SU-DHL-6 (cell line): ENCODE data around the gene TMEM87B.

Experiments used
- H2AFZ ChIP-seq: fragments of 200-600 bp; sonication (generic); 2 replicates; pipeline ENCODE4 v1.6.1; 2014; ENCODE audit warnings: low read depth, mild to moderate bottlenecking, moderate library complexity, mixed read lengths, antibody characterized with exemption, low read length; ENCODE audit not compliant: severe bottlenecking
- H3F3A ChIP-seq: fragments of 200-600 bp; shearing (Covaris generic); 2 replicates; pipeline ENCODE4 v1.6.0; 2016; ENCODE audit warnings: antibody characterized with exemption, mild to moderate bottlenecking; ENCODE audit not compliant: insufficient read depth
- H3K27ac ChIP-seq: fragments of 200-600 bp; sonication (generic); 2 replicates; pipeline ENCODE4 v1.5.1; 2016; ENCODE audit warnings: low read depth, mild to moderate bottlenecking, low read length, moderate library complexity, mixed read lengths
- H3K27me3 ChIP-seq: fragments of 200-600 bp; sonication (generic), shearing (Covaris generic); 2 replicates; pipeline ENCODE4 v1.6.0; 2014; ENCODE audit warnings: mild to moderate bottlenecking, low read length
- H3K36me3 ChIP-seq: fragments of 200-600 bp; sonication (generic); 2 replicates; pipeline ENCODE4 v1.6.1; 2014; ENCODE audit warnings: mild to moderate bottlenecking, low read length, mixed read lengths
- H3K4me2 ChIP-seq: fragments of 300-600, 200-600 bp; shearing (Covaris generic), sonication (generic); 2 replicates; pipeline ENCODE4 v1.6.0; 2014; ENCODE audit warnings: low read length, low read depth, mild to moderate bottlenecking; ENCODE audit not compliant: poor library complexity, severe bottlenecking
- H3K4me3 ChIP-seq: fragments of 200-600 bp; sonication (generic); 2 replicates; pipeline ENCODE4 v1.5.1; 2014; ENCODE audit warnings: antibody characterized with exemption, low read length, mild to moderate bottlenecking, mixed read lengths; ENCODE audit not compliant: insufficient read depth, poor library complexity, severe bottlenecking
- H3K79me2 ChIP-seq: fragments of 200-600 bp; sonication (generic); 2 replicates; pipeline ENCODE4 v1.6.1; 2014; ENCODE audit warnings: mild to moderate bottlenecking, low read length, moderate library complexity; ENCODE audit not compliant: insufficient read depth
- H3K9ac ChIP-seq: fragments of 200-600 bp; sonication (generic); 2 replicates; pipeline ENCODE4 v1.7.0; 2014; ENCODE audit warnings: mild to moderate bottlenecking, low read length
- H3K9me2 ChIP-seq: fragments of 200-600 bp; sonication (generic); replicated peaks from 2 replicates; pipeline ENCODE4 v1.6.1; 2014; ENCODE audit warnings: low read length; ENCODE audit not compliant: insufficient read depth
- H3K9me3 ChIP-seq: fragments of 200-600 bp; sonication (generic); 2 replicates; pipeline ENCODE4 v1.6.1; 2014; ENCODE audit warnings: low read length, mixed read lengths; ENCODE audit not compliant: insufficient read depth
- H4K20me1 ChIP-seq: fragments of 200-600 bp; sonication (generic); 2 replicates; pipeline ENCODE4 v1.6.1; 2014; ENCODE audit warnings: low read depth, mild to moderate bottlenecking, antibody characterized with exemption, low read length, moderate library complexity, mixed read lengths
- CTCF ChIP-seq: fragments of 200-600 bp; sonication (generic); IDR thresholded peaks from one replicate; pipeline ENCODE4 v1.5.1; 2017; ENCODE audit warnings: antibody characterized with exemption, mild to moderate bottlenecking, low read length, moderate library complexity; ENCODE audit not compliant: insufficient read depth, poor library complexity, severe bottlenecking
- EZH2phosphoT487 ChIP-seq: fragments of 200-600 bp; sonication (generic), shearing (Covaris generic); conservative IDR thresholded peaks from 2 replicates; pipeline ENCODE4 v1.6.1; 2018; ENCODE audit warnings: mild to moderate bottlenecking, antibody characterized with exemption, low read length, moderate library complexity, mixed read lengths

Gene TMEM87B

DNA sequence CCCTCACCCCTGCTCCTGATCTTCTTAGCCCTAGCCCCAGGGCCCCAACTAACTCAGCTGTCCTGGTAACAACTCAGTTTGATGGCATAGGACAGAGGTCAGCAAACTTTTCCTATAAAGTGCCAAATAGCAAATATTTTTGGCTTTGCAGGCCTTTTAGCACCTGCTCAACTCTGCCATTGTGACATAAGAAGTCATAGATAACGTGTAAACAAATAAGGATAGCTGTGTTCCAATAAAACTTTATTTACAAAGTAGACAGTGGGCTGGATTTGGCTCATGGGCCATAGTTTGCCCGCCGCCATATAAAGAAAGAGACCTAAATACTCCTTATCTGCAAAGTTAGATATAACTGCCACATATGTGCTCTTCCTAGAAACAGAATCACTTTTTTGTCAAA lies 27.3 kb upstream of the TMEM87B start:
- no peak overlapping the region for H3K4me3 ChIP-seq
- no peak overlapping the region for H3K27ac ChIP-seq
- H3K27me3 ChIP-seq, result no peaks in the 10 kb centered on the region
- H3K4me2 ChIP-seq, result no peak overlapping the region
- H3F3A ChIP-seq, result no peaks in the 10 kb centered on the region
- H3K36me3 ChIP-seq, result no peaks in the 10 kb centered on the region
- H4K20me1 ChIP-seq, result no peaks in the 10 kb centered on the region
- H3K9me3 ChIP-seq, result no peaks in the 10 kb centered on the region
- no peak overlapping the region for H3K9ac ChIP-seq
- H3K79me2 ChIP-seq, result no peaks in the 10 kb centered on the region
- no peak overlapping the region for H2AFZ ChIP-seq
- TF ChIP-seq CTCF (no peak), EZH2phosphoT487 (no peak)
- H3K9me2 ChIP-seq, result no peaks in the 10 kb centered on the region

DNA sequence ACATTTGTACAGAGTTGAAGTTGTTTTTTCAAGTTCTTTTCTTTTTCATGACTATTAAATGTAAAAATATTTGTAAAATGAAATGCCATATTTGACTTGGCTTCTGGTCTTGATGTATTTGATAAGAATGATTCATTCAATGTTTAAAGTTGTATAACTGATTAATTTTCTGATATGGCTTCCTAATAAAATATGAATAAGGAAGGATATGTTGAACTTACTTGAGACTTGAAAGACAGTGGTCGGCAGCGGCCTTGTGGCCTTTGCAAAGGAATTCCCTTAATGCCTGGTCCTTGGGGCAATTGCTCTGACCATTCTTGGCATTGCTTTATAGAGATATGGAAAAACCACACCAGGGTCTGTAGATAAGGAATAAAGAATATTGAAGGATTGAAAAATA lies 25.9 kb upstream of the TMEM87B start:
- no peak overlapping the region for H3K9ac ChIP-seq
- H3K79me2 ChIP-seq, result no peaks in the 10 kb centered on the region
- H3F3A ChIP-seq, result no peaks in the 10 kb centered on the region
- no peaks in the 10 kb centered on the region for H3K36me3 ChIP-seq
- H3K4me3 ChIP-seq, result no peak overlapping the region
- no peak overlapping the region for H3K27ac ChIP-seq
- H3K4me2 ChIP-seq, result no peak overlapping the region
- H2AFZ ChIP-seq, result no peak overlapping the region
- no peaks in the 10 kb centered on the region for H3K9me2 ChIP-seq
- H4K20me1 ChIP-seq, result no peaks in the 10 kb centered on the region
- TF ChIP-seq CTCF, result no peak
- TF ChIP-seq EZH2phosphoT487, result no peak
- no peaks in the 10 kb centered on the region for H3K27me3 ChIP-seq
- no peaks in the 10 kb centered on the region for H3K9me3 ChIP-seq

DNA sequence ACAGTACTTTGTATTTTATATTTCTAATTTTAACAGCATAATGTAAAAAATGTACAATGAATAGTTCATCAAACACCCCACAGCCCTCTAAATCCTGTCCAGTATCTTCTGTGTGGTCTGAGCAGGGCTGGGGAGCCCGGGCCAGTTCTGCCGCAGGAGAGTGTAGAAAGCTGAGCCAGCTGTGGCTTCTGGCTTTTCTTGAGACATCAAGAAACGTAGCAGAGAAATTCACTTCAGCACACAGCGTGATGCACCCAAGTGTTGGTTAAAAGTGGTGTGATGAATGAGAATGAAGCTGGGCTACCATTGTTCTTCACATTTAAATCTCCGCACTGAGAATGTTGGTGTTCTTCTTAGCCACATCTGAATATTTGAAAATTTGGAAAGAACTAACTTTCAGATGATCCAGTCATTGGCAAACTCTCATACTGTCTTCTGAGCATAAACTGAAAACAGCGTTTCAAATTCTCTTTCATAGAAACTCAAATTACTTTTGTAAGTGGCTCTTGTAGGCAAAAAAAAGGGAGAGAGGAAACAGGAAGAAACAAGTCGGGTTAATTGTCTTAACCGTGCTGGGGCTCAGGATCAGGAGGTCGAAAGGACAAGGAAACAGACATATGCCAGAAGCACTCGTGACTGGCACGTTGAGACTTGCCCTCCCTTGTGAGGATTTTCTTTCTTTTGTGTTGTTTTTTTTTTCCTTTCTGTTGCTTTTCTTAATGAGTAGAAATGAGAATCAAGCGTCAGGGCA lies 23.4 kb upstream of the TMEM87B start:
- no peak overlapping the region for H3K27ac ChIP-seq
- no peaks in the 10 kb centered on the region for H3K9me3 ChIP-seq
- TF ChIP-seq EZH2phosphoT487 (no peak), CTCF (no peak)
- H3F3A ChIP-seq, result no peaks in the 10 kb centered on the region
- H3K9ac ChIP-seq, result no peak overlapping the region
- H3K9me2 ChIP-seq, result no peaks in the 10 kb centered on the region
- no peak overlapping the region for H3K4me2 ChIP-seq
- H4K20me1 ChIP-seq, result no peaks in the 10 kb centered on the region
- H3K4me3 ChIP-seq, result no peak overlapping the region
- no peaks in the 10 kb centered on the region for H3K79me2 ChIP-seq
- no peak overlapping the region for H2AFZ ChIP-seq
- no peaks in the 10 kb centered on the region for H3K27me3 ChIP-seq
- no peaks in the 10 kb centered on the region for H3K36me3 ChIP-seq
